Loucy (cell line): Measurements from ENCODE around the gene PIAS1.

ENCODE experiments used
- H2AFZ ChIP-seq: fragments of 200-600 bp; sonication (generic); 2 replicates; pipeline ENCODE4 v1.6.0; 2016; ENCODE audit warnings: antibody characterized with exemption, mild to moderate bottlenecking, low read length, moderate library complexity
- H3F3A ChIP-seq: fragments of 200-600 bp; 2 replicates; pipeline ENCODE4 v1.6.0; 2016; ENCODE audit warnings: antibody characterized with exemption, low read depth, mild to moderate bottlenecking
- H3K27me3 ChIP-seq: fragments of 200-600 bp; sonication (generic); 2 replicates; pipeline ENCODE4 v1.6.1; 2014; ENCODE audit warnings: low read length, mild to moderate bottlenecking; ENCODE audit not compliant: insufficient read depth, poor library complexity, severe bottlenecking
- H3K36me3 ChIP-seq: fragments of 200-600 bp; sonication (generic); 2 replicates; pipeline ENCODE4 v1.6.1; 2016; ENCODE audit warnings: low read length; ENCODE audit not compliant: insufficient read depth
- H3K4me1 ChIP-seq: fragments of 200-600 bp; sonication (generic); 2 replicates; pipeline ENCODE4 v1.5.1; 2014; ENCODE audit warnings: low read length, mild to moderate bottlenecking; ENCODE audit not compliant: insufficient read depth, poor library complexity, severe bottlenecking
- H3K4me2 ChIP-seq: fragments of 200-600 bp; sonication (generic); 2 replicates; pipeline ENCODE4 v1.6.0; 2014; ENCODE audit warnings: antibody characterized with exemption, low read length, low read depth, mild to moderate bottlenecking; ENCODE audit not compliant: poor library complexity, severe bottlenecking
- H3K4me3 ChIP-seq: fragments of 200-600 bp; sonication (generic); 2 replicates; pipeline ENCODE4 v1.5.1; 2014; ENCODE audit warnings: low read length, mild to moderate bottlenecking, mixed read lengths; ENCODE audit not compliant: poor library complexity, severe bottlenecking
- H3K79me2 ChIP-seq: fragments of 200-600 bp; sonication (generic); 2 replicates; pipeline ENCODE4 v1.6.1; 2014; ENCODE audit warnings: low read length; ENCODE audit not compliant: insufficient read depth
- H3K9ac ChIP-seq: fragments of 200-600 bp; sonication (generic); 2 replicates; pipeline ENCODE4 v1.6.0; 2014; ENCODE audit warnings: mild to moderate bottlenecking, low read depth, low read length, moderate library complexity; ENCODE audit not compliant: poor library complexity, severe bottlenecking
- H3K9me2 ChIP-seq: fragments of 200-600 bp; sonication (generic); replicated peaks from 2 replicates; pipeline ENCODE4 v1.6.1; 2016; ENCODE audit warnings: low read depth, low read length, mixed read lengths
- H3K9me3 ChIP-seq: fragments of 200-600 bp; sonication (generic); 2 replicates; pipeline ENCODE4 v1.6.1; 2014; ENCODE audit warnings: mild to moderate bottlenecking, antibody characterized with exemption, low read length, low read depth; ENCODE audit not compliant: insufficient read depth
- H4K20me1 ChIP-seq: fragments of 200-600 bp; sonication (generic); 2 replicates; pipeline ENCODE4 v1.6.0; 2014; ENCODE audit warnings: antibody characterized with exemption, low read length, mild to moderate bottlenecking; ENCODE audit not compliant: insufficient read depth, poor library complexity, severe bottlenecking
- EZH2phosphoT487 ChIP-seq: fragments of 200-600 bp; IDR thresholded peaks from 2 replicates; pipeline ENCODE4 v1.6.1; 2018; ENCODE audit warnings: antibody characterized with exemption, mild to moderate bottlenecking, moderate library complexity, borderline replicate concordance
- TF ChIP-seq, protein P1 (sequence below): fragments of 200-600 bp; sonication (generic); conservative IDR thresholded peaks from 2 replicates; pipeline ENCODE4 v1.5.1; 2014; ENCODE audit warnings: mild to moderate bottlenecking, antibody characterized with exemption, low read length

The PIAS1 gene

DNA sequence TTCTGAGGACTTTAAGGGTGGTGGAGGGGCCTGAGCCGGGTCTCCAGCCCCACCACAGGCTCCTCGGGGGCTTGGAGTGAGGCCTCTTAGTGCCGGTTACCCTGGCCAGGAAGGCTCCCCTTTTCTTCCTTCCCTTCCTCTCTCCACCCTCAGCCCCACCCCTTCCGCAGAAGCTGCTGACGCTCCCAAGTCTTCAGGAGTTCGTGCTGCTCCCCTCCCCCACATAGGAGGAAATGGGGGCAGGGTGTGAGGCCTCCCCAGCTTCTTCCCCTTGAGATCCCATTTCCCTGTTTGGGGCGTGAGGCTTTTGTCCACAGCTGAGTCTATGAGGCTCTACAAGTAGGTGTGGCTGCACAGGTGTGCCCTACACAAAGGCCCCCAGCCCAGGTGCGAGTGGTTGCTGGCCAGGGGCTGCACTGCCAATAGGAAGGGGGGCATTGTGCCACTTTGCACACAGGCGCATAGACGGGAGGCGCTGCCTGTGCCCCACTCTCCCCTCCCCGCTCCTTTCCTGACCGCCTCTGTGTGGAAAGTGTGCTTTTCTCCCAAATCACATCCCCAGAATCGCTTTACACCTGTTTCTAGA is 151.9 kb downstream of the PIAS1 start:
- Histone ChIP-seq H3K79me2 (no peaks in the 10 kb centered on the region; the same call in 1 of the 2 replicates), H3K9me2 (no peaks in the 10 kb centered on the region), H3F3A (no peaks in the 10 kb centered on the region), H3K36me3 (peaks cover 25% of the 10 kb centered on the region; the same call in 1 of the 2 replicates), H3K9ac (no peak overlapping the region), H3K4me2 (no peak overlapping the region), H3K9me3 (no peaks in the 10 kb centered on the region), H3K4me3 (no peak overlapping the region), H3K4me1 (no peaks in the 10 kb centered on the region), H4K20me1 (peaks cover 9% of the 10 kb centered on the region), H3K27me3 (no peaks in the 10 kb centered on the region), H2AFZ (no peak overlapping the region)
- TF ChIP-seq, protein P1, sequence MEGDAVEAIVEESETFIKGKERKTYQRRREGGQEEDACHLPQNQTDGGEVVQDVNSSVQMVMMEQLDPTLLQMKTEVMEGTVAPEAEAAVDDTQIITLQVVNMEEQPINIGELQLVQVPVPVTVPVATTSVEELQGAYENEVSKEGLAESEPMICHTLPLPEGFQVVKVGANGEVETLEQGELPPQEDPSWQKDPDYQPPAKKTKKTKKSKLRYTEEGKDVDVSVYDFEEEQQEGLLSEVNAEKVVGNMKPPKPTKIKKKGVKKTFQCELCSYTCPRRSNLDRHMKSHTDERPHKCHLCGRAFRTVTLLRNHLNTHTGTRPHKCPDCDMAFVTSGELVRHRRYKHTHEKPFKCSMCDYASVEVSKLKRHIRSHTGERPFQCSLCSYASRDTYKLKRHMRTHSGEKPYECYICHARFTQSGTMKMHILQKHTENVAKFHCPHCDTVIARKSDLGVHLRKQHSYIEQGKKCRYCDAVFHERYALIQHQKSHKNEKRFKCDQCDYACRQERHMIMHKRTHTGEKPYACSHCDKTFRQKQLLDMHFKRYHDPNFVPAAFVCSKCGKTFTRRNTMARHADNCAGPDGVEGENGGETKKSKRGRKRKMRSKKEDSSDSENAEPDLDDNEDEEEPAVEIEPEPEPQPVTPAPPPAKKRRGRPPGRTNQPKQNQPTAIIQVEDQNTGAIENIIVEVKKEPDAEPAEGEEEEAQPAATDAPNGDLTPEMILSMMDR: no peak
- no peak for TF ChIP-seq EZH2phosphoT487

DNA sequence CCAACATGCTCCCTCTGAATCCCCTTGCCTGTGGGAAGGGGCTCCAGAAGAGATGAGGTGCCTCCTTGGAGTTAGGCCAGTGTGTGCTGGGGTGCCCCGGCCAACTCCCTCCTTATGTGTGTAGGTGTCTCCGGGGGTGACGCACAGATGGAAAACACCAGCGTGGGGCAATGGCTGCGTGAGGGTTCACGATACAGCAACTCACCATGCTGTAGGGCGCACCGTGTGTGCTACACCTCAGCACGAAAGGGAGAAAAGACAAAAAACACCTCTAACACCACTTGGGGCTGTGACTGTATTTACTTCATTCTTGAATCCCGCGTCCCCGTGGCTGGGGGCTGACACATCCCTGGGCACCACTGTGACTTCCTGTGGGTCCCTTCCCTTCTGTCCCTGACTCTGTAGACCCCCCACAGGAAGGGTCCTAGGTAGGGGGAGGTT is 152.6 kb downstream of the PIAS1 start:
- no peaks in the 10 kb centered on the region for H3K4me1 ChIP-seq
- H3K36me3 ChIP-seq: peaks cover 25% of the 10 kb centered on the region; the same call in 1 of the 2 replicates
- no peaks in the 10 kb centered on the region for H3K27me3 ChIP-seq
- no peaks in the 10 kb centered on the region; the same call in 1 of the 2 replicates for H3K79me2 ChIP-seq
- no peaks in the 10 kb centered on the region for H3K9me3 ChIP-seq
- H3K4me2 ChIP-seq: no peak overlapping the region
- no peak overlapping the region for H2AFZ ChIP-seq
- TF ChIP-seq, protein P1: no peak
- H3K9ac ChIP-seq: no peak overlapping the region
- peaks cover 10% of the 10 kb centered on the region for H4K20me1 ChIP-seq
- H3K4me3 ChIP-seq: no peak overlapping the region
- no peaks in the 10 kb centered on the region for H3F3A ChIP-seq
- no peaks in the 10 kb centered on the region for H3K9me2 ChIP-seq

DNA sequence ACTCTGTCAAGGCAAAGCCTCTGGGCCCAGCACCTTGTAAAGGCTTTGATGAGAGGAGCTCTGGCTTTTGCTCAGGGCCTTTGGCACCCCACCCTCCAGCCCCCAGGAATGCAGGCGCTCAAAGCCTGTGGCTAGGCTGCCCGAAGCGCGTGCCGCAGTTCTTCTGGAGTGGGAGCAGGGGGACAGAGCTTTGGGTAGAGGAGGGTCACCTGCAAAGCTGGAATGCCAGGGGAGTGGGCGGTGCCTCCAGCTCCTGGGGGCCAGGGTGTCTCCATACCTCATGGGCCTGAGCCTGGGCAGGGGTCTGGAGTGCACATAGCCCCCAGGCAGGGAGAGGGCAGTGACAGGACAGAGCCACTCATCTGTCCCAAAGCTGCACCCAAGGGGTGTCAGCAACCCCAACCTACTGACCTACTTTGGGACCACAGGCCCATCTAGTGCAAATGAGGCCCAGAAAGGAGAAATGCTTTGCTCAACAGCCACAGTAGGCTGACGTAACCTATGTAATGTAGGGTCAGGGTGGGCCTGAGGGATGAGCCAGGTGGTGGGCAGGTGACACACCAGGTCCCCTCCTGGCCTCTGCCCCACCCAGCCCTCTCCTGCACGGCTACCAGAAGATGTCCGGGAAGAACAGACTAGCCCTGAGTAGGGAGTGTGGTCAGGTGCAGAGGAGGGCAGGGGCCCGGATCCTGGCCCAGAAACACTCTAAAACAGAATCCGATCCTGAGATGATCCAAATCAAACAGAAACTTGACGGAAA is 153.2 kb downstream of the PIAS1 start:
- Histone ChIP-seq H3K4me3 (no peak overlapping the region), H3K4me1 (no peaks in the 10 kb centered on the region), H2AFZ (no peak overlapping the region), H4K20me1 (peaks cover 10% of the 10 kb centered on the region), H3K9me2 (no peaks in the 10 kb centered on the region), H3K9ac (no peak overlapping the region), H3K4me2 (no peak overlapping the region), H3K27me3 (no peaks in the 10 kb centered on the region), H3F3A (no peaks in the 10 kb centered on the region), H3K9me3 (no peaks in the 10 kb centered on the region), H3K36me3 (peaks cover 25% of the 10 kb centered on the region; the same call in 1 of the 2 replicates), H3K79me2 (no peaks in the 10 kb centered on the region; the same call in 1 of the 2 replicates)
- TF ChIP-seq, protein P1: no peak
- no peak for TF ChIP-seq EZH2phosphoT487
